NCI-H345 (cell line): Measurements from ENCODE around the gene PLAAT3.
"Not testable (repeated sequence)": the region's sequence is repeated elsewhere in the genome, so short reads cannot be mapped to it uniquely, and the experiment has no call there.

ENCODE experiments used
- DNase-seq: peaks from one replicate; lab custom pipeline; 2025; lab: John Stamatoyannopoulos, UW

Gene PLAAT3

DNA sequence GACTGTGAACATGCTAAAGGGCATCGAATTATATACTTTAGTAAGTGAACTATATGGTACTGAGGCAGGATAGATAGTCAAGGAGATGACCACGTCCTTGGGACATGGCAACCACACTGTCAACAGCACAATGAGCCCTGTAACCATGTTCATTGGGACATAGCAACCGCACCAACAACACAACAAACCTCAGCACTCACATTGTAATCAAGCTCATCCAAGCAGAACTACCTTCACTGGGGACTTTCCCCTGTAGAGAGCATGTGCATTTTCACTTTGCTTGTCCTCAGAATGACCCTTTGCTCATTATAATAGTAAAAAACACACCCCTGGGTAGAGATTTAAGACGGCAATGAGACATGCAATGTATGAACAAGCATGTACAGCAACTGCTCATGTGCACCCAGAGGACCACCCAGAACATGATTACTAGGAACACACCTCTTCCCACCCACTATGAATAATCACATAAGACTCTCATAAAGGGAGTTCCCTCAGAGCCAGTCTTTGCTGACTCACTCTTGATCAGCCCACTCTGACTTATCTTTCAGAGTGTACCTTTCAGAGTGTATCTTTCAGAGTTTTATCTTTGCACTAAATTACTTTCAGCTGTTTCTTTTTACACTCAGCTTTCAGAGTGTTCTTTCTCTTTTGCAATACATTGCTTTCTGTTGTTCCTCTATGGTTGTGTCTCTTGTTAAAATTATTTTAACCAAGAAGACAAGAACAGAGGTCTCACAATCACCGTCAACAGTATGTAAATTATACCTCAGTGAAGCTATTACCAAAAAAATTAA, 47.0 kb downstream of the PLAAT3 start:
- no peak for DNase-seq

DNA sequence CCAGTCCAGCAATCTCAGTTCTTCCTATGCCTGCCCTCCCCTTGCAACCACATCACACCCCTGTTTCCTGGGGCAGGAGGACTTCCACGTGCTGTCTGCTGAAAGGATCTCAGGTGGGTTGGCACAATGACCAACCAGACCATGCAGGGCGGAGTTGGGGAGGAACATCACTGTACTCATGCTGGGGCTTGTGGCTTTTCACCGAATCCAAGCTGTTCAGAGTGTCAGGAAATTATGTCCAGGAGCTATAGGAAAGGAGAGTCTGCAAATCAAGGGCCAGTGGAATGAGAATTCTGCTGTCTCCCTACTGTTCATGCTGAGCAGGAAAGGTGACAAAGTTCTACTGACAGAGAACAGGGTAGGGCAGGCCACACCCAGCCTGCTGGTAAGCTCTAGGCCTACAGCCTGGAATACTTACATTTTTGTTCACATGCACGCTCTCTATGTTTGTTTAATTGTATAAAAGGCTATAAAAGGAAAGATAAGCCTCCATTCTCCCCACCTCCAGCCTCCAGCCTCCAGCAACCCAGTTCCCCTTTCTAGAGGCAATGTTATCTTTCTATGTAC, 49.4 kb downstream of the PLAAT3 start:
- no peak for DNase-seq

DNA sequence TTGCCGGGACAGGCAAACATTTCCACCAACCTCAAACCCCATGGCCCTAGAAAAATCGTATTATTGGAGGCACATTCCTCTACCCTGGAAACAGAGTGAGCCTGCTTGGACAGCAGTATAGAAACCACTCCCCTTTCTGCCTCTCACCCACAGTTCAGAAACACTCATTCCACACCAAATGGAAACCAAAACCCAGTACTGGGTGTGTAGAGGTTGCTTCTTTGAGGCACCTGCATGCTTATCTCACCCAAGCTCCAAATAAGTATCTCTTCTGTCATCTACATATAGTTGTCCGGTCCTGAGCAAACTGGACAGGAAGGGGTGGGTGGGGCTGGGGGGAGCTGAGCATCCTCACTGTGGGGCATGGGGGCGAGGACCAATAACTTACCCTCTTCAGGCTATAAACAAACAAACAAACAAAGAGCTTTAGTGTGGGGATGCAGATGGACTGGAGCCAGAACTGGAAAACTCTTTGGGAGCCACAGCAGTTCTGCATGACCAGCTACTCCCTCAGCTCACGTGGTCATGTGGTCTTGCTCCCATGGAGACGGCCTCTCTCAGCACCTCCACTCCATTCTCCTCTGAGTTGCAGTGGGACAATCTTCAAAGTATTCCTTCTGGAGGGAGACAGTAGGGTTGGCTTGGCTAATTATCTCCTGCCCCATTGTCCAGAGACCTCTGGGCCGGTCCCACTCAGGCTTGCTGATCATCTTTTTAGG, 50.0 kb downstream of the PLAAT3 start:
- peak; percentile 5 for DNase-seq

DNA sequence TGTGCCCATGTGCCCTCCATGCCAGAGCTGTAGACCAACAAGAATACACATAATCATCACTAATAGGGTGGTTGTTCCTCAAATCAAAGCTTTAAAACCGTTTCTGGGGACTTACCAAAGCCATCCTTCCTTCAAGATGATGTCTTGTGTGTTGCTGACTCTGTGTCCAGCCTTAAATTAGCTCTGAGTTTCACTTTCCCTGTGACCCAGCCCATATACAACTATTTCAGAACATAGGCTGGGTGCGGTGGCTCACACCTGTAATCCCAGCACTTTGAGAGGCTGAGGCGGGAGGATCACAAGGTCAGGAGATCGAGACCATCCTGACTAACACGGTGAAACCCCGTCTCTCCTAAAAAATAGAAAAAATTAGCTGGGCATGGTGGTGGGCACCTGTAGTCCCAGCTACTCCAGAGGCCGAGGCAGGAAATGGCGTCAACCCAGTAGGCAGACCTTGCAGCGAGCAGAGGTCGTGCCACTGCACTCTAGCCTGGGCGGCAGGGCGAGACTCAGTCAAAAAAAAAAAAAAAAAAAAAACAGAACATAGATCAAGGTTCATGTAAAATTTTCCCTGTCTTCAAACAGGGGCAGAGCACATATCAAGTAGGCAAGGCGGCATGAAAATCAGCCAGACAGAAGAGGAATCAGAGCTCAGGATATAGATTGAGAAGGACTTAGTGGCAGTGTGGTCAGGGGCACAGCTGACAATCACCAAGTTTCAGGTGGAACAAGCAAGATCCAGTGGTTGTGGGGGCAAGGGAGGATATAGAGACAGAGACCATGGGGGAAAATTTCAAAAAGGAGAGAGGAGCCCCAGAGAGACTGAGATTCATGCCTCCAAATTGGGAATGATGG, 50.8 kb downstream of the PLAAT3 start, which contains the start of gene PLAAT2:
PLAAT2 (minus strand) TSS at position 179 of the 855 bp plus-strand sequence; CDS start at position 124, 55 bp downstream.
- DNase-seq = no peak

DNA sequence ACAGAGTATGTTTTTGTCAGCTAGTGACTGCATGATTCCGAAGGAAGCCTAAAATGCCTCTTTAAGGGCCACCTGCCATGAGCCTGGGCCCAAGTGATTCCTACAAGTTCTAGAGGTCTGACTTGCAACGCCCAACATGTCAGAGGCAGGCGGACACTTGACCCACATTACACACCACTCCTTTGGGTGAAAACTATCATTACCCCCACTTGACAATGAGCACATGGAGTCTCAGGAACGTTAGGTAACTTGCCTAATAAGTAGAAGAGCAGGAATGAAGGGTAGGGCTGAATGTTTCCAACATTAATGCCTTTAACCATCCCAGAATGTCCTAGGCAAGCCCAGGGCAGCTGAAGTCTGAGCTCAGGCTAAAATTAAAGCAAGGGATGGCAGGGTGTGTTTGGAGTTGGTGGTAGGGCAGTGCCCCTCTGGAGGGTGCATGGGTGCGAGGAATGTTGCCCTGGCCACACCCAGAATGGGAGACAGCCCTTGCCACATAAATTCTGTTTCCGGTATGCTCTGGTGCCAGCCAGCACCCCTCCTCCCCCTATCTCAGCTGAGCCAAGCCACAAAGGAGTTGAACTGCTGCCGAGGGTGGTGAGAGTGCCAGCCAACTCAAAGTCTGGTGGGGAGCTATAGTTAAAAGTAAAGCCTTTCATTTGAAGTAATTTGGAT, 53.6 kb downstream of the PLAAT3 start:
- no peak for DNase-seq

DNA sequence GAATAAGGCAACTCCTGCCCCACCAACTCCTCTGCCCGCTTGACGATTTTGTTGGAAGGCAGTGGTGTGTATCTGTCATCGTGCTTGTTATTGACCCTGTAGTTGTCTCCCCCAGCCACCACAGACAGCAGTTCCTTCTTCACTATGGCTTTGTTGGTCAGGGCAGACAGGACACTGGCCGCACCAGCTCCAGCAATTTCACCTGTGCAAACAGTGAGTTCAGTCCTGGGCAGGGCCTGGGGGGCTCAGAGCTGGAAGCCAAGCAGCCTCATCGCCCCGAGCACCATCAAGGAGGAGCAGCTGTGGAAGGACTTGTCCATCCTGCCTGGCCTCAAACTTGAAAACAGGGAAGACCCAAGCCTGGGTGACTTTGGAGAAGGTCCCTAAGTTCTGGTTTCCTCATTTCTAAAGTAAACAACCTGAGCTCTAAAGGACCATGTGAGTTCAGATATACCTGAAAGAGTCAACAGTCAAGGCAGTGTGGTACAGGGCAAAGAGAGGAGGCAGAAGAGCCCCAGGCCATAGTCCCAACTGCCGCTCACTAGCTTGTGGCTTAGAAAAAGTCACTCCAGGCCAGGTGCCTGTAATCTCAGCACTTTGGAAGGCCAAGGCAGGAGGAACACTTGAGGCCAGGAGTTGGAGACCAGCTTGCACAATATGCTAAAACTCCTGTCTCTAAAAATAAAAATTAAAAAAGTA, 55.6 kb downstream of the PLAAT3 start:
- DNase-seq = no peak

DNA sequence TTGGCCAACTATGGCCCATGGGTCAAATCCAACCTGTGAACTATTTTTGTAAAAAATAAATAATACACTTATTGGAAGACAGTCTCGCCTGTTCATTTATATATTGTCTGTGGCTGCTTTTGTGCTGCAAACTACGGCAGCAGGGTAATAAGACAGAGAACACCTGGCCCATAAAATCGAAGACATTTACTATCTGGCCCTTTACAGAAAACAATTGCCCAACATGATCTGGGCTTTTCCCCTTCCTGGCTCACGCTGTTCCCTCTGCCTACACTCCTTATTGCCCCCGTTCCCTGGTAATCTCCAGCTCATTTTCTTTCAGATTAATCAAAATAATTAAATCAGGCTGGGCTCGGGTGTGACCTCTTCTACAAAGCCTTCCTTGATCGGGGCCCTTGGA, 56.7 kb downstream of the PLAAT3 start:
- no peak for DNase-seq

DNA sequence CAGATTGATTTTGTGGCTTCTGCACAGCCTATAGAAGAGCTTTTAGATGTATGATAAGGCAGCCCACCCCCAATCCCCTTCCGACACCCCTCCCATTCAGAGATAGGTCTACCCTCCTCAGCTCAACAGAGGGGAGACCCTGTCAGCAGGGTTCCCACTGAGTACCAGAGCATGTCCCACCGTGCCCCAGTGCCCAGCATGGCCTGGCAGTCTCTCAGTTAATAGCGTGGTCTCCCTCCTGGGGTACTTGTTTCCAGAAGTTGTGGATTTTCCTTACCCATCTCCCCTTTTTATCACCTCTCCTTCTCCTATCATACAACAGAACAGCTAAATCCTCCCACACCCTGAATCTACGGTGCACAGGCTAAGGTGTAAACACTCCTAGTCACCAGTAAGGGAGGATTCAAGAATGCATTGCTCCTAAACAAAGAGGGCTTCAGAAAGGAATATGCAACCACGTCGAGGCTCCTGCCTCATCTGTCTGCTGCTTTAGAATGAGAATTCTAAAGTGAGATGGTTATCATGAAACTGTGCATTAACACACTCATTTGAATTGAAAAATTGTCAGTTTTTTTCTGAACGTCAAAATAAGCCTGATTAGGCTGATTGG, 57.7 kb downstream of the PLAAT3 start:
- no peak for DNase-seq

DNA sequence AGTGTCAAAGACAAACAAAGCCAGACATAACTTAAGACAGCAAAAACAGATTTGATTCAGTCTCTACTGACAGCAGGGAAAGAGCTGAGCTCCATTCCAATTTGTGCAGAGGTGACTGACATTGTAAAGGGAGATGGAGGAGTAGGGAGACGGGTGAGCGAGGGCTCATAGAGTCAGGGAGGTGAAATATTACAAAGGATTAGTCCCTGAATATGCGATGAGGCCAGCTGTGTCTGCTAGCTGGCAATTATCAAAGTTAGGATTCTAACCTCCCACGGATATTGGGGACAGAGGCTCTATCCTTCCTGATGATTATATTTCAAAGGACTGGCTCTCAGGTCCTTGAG, 59.4 kb downstream of the PLAAT3 start:
- no peak for DNase-seq

DNA sequence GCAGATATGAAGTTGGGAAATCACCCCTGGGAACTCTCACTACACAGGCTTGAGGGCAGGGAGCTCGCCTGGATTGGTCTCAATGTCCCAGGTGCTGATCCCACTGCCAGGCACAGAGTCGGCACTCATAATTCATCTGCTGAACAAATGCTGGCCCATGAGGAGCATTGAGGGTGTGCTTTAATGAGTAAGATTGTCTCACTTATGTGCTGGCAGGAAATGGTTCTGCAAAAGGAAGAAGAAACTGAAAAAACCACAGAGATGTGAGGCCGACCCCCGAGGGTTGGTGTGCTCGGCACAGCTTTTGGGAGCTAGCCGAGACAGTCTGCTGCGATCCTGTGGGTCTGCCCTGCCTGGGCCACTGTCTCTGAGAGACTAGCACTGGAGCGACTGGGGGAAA, 60.5 kb downstream of the PLAAT3 start:
- DNase-seq = no peak

DNA sequence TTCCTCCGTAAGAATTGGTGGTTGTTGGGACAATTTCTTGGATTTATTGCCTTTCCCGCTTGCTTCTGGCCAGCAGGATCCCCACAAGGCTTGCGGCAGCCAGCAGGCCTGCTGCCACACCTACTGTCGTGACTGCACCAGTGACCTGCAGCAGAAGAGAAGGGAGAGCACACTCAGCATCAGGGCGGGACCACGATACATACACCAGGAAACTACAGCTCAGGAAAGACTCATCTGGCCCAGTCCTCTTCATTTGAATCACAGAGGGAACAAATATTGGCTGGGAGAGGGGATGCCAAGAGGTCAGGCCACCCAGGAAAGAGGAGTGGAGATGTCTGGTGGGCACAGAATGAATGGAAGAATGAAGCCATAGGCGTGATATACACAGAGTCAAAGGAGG, 61.3 kb downstream of the PLAAT3 start:
- DNase-seq = no peak

DNA sequence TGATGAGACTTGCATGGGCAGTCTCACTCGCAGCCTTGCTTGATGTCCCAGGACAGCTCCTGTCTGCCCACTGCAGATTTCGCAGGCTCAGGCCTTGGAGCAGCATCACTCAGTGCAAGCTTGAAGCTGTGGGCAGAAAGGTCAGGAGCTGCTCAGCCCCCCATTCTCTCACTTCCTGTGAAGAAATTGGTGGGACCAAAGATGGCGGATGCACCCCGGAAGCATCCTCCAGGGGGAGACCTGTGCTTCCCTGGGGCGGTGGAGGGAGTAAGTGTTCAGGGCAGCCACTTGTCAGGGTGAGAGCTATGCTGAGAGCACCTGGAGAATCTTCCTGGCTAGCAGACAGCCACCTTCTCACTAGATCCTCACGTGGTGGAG, 62.4 kb downstream of the PLAAT3 start:
- DNase-seq = no peak

DNA sequence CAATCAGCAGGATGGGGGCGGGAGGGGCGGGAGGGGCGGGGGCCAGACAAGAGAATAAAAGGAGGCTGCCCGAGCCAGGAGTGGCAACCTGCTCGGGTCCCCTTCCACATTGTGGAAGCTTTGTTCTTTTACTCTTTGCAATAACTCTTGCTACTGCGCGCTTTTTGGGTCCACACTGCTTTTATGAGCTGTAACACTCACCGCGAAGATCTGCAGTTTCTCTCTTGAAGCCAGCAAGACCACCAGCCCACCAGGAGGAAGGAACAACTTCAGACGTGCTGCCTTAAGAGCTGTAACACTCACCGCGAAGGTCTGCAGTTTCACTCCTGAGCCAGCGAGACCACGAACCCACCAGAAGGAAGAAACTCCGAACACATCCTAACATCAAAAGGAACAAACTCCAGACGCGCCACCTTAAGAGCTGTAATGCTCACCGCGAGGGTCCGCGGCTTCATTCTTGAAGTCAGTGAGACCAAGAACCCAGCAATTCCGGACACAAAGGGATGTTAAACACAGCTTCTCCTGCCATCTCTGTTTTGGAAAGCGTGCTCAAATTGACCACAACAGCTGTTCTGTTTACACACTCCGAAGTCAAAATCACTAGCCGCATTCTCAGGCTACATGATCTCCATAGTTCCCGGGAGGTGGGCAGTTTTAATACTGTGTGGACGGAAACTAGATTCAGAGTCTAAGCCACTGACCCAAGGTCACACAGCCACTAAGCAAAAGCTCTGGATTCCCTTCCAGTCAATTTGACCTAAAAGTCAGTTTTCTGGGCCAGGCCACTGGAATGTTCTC, 62.9 kb downstream of the PLAAT3 start:
- no peak for DNase-seq

DNA sequence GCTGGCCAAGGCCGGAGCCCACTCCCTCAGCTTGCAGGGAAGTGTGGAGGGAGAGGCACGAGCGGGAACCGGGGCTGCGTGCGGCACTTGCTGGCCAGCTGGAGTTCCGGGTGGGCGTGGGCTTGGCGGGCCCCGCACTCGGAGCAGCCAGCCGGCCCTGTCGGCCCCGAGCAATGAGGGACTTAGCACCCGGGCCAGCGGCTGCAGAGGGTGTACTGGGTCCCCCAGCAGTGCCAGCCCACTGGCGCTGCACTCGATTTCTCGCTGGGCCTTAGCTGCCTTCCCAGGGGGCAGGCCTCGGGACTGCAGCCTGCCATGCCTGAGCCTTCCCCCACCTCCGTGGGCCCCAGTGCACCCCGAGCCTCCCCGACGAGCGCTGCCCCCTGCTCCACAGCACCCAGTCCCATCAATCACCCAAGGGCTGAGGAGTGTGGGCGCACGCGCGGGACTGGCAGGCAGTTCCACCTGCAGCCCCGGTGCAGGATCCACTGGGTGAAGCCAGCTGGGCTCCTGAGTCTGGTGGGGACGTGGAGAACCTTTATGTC, 64.0 kb downstream of the PLAAT3 start:
- not testable (repeated sequence) for DNase-seq

DNA sequence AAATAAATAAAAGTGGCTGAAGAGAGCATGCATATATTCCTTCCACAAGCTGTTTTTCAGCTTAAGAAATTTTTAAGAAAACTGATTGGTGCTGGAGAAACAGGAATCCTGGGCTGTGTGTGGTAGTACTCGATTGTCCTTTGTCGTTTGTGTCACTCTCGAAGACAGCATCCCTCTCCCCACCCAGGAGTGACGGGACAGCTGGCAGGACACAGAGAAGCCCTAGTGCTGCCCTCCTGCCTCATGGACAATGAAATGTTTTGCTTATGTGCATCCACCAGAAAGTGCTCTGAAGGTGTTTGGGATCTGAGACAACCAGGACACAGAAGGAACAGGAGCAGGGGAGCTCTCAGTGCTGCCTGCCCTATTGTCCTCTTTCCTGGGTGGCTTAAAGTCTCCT, 64.8 kb downstream of the PLAAT3 start:
- no peak for DNase-seq

DNA sequence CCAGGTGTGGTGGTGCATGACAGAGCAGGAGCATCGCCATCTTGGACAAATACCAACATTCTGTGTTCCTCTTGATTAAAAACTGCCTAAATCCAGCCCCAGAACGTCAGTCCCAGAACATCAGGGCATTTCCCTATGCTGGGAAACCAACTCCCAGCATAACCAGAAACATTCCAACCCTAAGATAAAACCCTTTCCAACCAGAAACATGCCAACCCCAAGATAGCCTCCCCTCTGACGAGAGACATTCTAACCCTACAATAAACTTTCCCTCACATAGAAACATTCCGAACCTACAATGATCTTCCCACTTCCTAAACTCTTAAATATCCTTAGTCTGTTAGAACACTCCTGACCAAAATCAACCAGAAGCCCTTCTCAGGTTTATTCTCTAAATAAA, 66.1 kb downstream of the PLAAT3 start:
- no peak for DNase-seq

DNA sequence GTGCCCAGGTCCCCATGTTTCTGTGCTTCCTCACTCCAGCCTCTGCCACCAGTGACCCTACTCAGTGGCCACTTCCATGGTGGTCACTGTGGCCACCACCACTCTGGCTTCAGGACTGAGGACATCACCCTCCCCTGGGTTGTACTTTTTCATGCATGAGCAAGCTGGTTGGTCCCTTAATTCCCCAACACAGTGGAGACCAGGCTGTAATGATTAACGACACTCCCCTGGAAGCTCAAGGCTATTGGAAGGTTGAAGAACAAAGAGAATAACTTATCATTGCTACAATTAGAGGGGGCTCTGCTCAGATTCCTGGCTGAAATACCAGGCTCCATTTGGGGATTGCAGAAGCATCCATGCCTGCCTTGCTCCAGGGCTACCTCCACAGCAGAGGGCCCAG, 67.2 kb downstream of the PLAAT3 start:
- no peak for DNase-seq

DNA sequence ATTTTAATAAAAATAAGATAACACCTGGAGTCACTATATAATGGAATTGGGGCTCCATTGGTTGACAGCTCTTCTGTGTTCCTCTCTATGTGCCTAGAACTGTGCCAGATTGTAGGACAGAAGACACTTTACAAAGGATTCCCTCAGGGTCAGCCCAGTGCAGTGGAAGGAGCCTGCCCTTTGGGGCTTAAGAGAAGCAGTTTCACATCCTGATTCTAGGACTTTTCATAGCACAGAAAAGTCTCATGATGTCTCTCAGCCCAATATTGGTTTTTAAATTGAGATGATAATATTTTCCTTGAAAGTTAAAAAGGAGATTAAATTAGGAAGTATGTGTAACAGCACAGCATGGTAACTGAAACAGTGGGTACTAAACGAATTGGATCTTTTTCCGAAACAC, 70.5 kb downstream of the PLAAT3 start:
- no peak for DNase-seq

DNA sequence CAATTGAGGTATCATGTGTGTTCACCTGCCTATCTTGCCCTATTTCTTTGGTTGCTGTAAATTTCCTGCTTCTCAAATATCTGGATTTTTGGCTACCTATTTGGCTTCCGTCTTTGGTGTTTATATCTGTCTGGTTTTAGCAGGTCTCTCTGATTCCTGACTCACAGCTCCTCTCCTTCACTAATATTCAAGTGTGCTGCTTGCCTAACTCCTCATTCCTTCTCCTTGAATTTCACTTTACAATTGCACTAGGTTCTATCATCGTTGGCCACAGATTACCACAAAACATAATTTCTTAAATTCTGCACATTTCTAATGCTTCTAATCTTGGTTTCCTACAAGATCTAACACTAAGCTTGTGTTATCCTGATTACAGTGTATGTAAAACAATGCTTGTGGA, 71.7 kb downstream of the PLAAT3 start:
- not testable (repeated sequence) for DNase-seq
